ENCODE results near the gene APPL1.
A peak's percentile ranks its signal among the peaks of the same experiment; 100 is the strongest.

The APPL1 gene, protein sequence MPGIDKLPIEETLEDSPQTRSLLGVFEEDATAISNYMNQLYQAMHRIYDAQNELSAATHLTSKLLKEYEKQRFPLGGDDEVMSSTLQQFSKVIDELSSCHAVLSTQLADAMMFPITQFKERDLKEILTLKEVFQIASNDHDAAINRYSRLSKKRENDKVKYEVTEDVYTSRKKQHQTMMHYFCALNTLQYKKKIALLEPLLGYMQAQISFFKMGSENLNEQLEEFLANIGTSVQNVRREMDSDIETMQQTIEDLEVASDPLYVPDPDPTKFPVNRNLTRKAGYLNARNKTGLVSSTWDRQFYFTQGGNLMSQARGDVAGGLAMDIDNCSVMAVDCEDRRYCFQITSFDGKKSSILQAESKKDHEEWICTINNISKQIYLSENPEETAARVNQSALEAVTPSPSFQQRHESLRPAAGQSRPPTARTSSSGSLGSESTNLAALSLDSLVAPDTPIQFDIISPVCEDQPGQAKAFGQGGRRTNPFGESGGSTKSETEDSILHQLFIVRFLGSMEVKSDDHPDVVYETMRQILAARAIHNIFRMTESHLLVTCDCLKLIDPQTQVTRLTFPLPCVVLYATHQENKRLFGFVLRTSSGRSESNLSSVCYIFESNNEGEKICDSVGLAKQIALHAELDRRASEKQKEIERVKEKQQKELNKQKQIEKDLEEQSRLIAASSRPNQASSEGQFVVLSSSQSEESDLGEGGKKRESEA

DNA sequence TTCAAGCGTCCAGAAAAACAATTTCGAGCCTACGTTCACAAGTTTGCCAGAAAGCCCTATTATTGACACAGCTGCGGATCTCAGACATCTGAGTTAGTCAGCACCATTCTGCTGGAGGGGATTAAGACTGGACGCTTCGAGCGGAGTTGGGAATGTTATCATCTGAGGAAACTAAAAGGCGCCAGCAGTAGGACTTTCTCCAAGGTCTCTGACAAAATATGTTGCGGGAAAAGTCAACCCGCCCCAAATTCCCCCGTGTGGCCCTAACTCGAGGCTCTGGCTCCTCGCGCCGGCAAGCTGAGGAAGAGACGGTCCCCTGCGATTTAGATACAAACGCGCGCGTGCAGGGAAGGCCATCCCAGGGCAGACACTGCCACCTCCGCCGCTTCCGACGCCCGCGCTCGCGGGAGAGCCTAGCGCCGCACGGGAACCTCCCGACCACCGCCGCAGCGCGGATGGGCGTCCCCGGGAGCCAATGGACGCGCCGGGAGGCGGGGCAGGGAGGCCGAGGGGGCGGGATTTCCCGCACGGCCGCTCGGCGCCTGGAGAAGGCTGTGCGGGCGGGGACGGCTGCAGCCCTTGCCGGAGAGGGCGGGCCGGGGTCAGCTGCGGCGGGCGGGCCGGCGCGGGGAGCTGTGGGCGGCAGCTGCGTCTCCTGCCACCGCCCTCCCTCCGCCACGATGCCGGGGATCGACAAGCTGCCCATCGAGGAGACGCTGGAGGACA lies at the start of gene APPL1:
Gene APPL1, plus strand, starts transcription at position 526 of the 726 bp plus-strand sequence. Its CDS starts 155 bp downstream, at position 681.
- DNase-seq (ENCODE audit: low spot score) = peak; percentile 94

DNA sequence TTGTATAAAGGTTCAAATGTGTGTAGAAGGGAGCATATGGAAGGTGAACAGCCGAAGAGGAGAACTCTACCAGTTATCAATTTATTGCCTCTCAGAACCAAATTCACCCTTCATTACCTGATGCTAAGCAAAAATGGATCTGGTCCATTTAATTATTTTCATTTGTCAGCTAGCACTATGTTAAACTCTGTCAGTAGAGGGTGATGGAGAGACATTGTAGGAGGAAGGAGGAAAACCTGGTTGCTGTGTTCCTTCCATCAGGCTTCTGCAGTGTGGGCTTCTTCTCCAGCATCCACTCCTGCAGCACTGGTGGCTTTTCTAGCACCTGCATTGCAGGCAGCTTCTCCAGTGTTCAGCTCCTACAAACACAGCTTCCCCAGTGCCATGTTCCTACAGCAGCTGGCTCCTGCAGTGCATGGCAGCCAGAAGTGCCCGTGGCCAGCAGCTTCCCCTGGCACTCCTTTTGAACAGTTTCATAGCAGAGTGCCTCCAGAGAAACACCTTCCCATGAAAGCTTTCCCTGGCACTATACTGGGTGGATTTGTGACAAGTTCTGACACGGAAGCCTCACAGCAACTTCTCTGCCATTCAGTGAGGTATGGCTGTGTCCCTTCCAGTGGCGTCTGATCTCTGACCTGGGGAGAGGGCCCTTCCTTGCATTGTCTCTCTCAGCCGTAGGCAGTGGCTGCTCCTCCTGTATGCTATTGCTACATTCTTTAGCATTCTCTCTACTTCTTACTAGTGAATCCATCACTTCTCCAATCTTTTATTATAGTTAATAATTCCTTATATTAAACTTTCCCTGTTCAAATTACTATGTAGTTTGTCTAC lies 47.7 kb upstream of the APPL1 start:
- peak; percentile 46 for DNase-seq (ENCODE audit: low spot score)

DNA sequence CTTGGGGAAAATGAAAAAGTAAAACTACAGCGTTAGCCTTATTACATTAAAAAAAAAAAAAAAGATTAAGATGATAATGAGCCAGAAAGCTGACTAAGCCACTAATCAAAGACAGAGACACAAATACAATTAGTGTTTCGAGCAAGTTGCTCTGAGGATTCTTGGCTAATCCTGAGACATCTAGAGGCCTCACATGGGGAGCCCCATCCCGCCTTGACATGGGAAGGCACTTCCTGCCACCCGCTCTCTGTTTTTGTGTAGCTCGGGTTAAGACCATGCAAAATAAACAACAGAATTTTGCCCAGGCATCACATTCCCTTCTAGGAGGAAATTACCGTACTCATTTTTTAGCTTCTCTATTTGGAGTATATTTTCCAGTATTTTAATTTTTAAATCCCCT lies 43.0 kb upstream of the APPL1 start:
- no peak for DNase-seq (ENCODE audit: low spot score)

DNA sequence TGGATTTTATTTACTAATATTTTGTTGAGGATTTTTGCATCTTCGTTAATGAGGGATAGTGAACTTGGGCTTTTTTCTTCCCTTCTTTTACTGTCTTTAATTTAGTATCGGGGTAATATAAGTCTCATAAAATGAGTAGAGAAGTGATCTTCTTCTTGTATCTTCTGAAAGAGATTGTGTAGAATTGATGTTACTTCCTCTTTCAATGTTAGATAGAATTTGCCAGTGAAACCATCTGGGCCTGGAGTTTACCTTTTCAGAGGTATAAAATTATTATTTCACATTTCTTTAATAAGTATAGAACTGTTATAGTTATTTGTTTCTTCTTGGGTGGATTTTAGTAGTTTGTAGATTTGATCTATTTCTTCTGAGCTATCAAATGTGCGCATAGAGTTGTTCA lies 35.5 kb upstream of the APPL1 start:
- DNase-seq (ENCODE audit: low spot score) = no peak

DNA sequence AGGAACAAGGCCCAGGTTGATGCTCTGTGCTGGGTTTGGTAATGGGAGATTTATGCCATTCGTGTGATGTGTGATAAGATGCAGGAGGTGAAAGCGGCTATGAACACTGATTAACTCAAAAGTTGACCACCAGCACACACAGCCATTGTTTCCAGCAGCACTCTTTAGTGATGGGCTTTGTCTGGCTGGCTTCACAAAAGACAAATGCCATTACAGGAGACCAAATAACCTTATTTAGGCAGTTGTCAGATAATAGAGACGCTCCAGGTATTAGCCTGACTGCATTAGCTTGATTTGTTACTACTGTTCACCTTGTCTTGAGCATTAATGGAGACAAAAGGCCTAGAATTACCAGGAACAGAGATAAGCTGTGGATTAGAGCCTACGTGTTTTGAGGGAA lies 32.9 kb upstream of the APPL1 start:
- no peak for DNase-seq (ENCODE audit: low spot score)

DNA sequence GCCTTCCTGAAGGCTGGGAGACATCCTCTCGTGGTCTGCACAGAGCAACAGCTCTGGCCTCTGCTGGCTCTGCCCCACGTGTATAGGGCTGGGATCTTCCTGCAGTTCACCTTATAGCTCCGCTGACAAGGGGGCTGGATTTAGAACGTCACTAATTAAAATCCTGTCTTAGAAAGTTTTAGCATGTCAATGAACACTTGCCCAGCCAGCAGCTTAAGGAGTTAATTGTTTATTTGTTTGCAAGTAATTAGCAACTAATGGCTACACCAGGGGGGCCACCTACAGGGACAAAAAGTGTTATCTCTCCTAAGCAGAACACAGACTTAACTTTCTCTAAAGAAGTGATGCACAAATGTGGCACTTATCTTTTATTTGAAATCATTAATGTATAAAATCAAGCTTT lies 27.6 kb upstream of the APPL1 start, which contains the start of gene HESX1:
Gene HESX1, minus strand, starts transcription at position 84 of the 403 bp plus-strand sequence. Its CDS starts 60 bp downstream, at position 24.
- DNase-seq (ENCODE audit: low spot score) = no peak

DNA sequence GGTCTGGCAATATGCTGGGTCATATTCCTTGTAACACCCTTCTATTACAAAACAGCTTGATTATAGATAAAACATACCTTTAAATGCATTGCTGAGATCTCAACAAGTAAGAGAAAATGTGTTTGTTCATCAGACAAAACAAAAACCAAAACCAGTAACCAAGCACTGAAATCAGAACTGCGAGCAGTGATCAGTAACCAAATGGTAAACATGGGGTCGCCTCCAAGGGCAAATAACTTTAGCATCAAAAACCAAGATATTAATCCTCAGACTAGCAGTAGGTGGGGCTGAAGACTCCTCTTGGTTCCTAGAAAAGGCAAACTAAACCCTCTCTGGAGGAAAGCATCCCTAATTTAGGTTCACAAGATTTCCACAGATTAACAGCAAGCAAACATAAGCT lies 21.1 kb upstream of the APPL1 start:
- no peak for DNase-seq (ENCODE audit: low spot score)

DNA sequence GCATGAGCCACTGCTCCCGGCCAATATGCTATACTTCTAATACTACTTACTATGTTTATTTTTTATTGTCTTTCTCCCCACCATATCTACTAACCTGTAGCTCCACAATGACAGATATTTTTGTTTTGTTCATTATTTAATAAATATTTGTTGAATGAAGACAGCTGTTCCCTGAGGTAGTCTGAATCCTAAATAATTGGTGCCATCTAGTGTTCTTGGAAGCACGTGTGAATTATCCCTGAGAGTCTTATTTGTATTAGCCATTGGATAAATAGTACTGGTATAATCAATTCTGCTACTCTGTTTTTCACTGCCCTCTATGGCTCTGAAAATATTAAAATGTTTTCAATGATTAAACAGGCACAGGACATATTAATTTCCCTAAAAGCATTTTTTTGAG lies 5.6 kb upstream of the APPL1 start:
- DNase-seq (ENCODE audit: low spot score) = peak; percentile 25

DNA sequence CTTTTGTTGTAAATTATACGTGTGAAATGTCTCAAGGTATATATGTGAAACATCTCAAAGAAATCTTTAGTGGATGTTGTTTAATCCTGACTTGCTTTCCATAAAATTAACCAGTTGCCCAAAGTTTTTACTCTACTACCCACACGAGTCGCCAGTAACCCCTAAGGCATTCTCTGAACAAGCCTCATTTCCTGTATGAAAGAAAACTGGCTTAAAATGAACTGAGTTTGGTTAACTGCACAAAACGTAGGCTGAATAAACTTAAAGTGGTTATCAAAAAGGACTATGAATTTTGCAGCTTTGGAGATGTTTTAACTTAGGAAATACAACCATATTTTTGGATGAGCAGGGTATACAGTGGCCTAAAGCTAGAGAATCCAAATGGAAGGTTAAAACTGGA lies 2.7 kb upstream of the APPL1 start:
- DNase-seq (ENCODE audit: low spot score) = no peak

DNA sequence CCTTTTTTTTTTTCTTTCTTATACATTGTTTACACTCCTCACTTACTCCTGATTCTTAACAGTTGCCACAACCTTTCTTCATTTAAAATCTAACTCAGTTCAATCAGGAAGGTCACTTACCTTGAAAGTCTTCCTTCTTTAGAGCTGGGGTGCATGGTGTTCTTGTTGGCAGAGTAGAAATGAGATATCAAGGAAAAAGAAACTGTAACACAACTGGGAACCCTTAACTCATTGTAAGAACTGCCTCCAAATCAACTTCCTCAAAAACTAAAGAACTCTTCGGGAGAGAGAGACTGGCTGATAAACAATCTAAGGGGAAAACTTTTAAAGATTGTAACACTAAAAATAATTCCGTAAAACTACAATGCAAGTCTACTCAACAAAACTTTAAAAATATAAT lies 1.4 kb upstream of the APPL1 start:
- no peak for DNase-seq (ENCODE audit: low spot score)

DNA sequence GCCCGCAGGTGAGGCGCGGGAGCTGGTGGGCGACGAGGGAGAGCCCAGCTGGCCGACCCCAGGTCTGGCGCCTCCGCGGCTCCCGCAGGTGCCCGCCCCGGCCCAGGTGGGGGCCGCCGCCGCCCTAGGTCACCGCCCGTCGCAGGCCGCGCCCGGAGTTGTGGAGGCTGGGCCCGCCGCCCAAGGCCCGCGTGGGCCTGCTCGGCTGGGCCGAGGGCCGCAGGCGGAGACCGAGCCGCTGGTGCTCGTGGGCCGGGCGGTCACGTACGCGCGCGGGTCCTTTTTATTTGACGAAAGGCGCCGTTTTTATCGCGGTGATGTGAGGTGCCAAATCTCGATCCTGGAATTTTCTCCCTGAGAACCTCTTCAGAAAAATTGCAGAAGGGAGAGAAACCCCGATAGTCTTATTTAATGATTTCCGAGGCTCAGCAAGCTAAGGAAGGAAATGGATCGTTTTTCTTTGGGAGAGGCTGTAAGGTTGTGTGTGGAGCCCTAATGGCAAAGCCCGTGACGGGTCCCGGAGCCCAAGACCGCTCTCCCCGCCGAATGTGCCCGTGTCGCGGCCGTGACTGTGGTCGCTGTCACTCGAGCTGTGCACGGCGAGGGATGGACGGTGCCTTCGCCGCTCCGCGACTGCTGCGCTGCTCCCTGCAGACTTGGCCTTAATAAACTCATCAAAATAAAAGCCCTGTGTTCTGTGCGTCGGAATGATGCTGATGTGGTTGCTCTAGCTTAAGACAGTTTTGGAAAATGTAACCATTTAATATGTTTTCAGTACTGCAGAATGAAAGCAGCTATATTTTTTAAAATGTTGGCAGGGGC lies 612 bp downstream of the APPL1 start:
- peak; percentile 45 for DNase-seq (ENCODE audit: low spot score)

DNA sequence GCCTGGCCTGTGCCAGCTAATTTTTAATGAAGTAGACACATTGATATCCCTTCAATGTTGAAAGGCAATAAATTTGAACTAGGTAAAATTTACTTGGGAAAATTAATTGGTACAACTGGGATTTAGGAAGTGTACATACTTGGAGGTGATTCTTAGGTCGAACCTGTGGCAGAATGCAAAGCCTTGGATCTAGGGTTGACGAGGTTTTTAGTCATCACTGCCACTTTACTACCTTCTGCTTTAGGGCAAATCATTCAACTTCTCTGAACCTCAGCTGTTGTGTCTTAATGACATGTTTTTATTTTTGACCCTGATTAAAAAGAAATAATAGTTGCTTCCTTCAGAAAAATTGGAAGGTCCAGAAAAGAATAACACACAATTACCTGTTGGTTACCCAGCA lies 2.5 kb downstream of the APPL1 start:
- no peak for DNase-seq (ENCODE audit: low spot score)

DNA sequence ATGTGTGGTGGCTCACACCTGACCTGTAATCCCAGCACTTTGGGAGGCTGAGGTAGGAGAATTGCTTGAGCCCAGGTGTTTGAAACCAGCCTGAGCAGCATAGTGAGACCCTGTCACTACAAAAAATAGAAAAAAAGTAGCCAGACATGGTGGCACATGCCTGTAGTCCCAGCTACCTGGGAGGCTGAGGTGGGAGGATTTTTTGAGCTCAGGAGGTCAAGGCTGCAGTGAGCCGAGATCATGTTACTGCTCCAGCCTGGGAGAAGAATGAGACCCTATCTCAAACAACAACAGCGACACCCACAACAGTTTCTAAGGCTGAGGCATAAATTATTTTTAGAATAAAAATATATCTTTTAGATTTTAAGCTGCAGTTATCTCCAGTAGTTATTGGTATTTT lies 6.3 kb downstream of the APPL1 start:
- no peak for DNase-seq (ENCODE audit: low spot score)

DNA sequence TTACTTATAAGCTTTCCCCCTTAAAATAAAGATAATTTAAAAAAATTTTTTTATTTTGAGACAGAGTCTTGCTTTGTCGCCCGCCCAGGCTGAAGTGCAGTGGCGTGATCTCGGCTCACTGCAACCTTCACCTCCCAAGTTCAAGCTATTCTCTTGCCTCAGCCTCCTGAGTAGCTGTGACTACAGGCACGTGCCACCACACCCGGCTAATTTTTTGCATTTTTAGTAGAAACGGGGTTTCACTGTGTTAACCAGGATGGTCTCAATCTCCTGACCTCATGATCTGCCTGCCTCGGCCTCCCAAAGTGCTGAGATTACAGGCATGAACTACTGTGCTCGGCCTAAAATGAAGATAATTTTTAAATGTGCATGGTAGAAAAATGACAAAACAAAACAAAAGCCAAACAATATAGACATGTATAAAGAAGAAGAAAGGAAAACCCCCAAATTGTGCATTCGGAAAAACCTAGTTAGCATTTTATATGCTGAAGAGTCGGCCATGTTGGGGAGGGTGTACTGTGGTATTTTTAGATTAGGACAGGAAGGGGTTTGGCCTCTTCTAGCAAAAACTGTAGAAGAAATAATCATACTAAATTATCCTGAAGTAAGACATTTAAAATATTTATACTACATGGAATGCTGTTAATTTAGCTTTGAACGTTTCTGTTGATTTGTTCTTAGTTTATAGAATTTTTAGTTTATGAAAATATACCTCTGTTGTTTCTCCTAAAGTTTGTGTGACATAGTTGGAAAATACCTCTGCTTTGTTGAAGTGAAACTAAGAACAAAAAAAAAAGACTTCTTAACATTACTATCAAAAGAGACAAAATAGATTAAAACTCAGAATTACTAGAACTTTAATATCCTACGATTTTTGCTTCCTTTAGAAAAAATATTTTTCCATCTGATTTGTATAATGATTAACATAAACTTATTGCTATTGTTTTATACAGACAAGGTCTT lies 7.4 kb downstream of the APPL1 start:
- DNase-seq (ENCODE audit: low spot score) = no peak

DNA sequence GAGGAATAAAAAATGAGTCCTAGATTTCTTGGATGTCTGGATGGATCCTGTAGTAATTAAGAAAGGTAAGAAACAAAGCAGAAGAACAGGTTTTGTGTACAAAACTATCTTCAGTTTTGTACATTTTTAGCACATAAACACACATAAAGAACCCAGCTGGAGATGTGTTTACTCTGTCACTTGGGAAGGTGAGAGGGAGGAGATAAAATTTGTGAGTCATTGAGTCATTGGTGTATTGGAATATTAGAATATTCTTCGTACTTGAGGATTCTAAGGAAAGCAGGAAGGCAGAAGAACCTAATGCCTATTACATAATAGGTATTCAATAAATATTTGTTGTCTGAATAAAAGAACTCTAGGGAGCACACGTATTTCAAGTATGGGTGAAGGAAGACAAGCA lies 17.4 kb downstream of the APPL1 start:
- no peak for DNase-seq (ENCODE audit: low spot score)

DNA sequence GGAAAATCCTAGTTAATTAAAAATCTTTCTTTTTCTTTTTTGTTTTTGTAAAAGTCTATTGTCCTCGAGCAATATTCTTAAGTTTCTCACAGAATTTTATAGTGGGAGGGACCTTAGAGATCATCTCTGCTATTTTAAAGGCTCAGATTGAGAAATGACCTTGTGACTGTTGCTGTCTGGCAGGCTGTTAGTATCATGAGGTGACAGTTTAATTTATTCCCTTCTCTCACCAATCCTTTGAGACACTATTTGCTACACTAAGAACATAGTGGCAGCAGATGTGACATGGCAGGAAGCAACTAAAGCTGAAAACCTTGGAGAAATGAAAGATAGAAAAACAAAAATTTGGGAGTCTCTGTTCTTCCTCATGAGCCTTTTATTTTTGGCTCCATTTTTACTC lies 24.9 kb downstream of the APPL1 start:
- DNase-seq (ENCODE audit: low spot score) = no peak

DNA sequence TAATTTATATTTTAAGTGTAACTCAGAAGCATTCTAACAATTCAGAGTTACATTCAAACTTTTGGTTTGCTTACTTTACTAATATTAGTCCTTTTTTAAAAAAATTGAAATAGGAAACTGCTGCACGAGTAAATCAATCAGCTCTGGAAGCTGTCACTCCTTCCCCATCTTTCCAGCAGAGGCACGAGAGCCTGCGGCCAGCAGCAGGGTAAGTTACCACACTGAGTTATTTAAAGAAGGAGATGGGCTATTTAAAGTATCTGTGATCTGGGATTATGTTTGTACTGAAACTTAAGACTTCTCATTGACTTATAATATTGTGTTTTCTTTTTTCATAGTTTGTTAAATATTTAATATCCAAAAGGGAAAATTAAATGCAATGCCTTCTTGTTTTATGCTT lies 29.3 kb downstream of the APPL1 start:
- no peak for DNase-seq (ENCODE audit: low spot score)

DNA sequence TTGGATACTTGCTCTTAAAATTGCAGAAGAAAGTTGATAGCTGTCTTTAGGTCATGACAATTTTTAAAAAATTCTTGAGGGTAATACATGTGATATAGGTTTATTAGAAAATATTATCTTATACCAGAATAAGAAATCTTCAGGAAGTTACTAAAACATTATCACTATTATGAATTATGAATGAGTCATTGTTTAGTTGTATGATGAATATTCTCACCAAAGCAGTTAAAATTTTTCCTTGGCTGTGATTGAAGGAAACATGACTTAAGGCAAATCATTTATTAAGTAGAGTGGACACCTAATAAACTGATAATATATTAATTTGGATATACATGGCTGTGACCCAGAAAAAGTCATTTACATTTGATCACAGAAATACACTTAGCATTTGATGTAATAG lies 30.1 kb downstream of the APPL1 start:
- no peak for DNase-seq (ENCODE audit: low spot score)

DNA sequence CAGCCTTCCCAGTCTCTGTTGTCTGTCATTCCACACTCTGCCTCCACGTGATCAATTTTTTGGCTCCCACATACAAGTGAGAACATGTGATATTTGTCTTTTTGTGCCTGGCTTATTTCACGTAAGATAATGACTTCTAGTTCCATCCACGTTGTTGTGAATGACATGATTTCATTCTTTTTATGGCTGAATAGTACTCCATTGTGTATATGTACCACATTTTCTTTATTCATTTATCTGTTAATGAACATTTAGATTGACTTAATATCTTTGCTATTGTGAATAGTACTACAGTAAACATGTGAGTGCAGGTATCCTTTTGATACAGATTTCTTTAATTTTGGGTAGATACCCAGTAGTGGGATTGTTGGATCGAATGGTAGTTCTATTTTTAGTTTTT lies 33.6 kb downstream of the APPL1 start:
- DNase-seq (ENCODE audit: low spot score) = no peak

DNA sequence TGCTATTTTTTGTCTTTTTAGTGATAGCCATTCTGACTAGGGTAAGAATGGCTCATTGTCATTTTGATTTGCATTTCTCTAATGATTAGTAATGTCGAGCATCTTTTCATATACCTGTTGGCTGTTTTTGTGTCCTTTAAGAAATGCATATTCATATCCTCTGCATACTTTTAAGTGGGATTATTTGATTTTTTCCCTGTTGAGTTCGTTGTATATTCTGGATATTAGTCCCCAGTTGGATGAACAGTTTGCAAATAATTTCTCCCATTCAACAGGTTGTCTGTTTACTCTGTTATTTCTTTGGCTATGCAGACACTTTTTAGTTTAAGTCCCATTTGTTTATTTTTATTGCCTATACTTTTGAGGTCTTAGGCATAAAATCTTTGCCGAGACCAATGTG lies 34.4 kb downstream of the APPL1 start:
- DNase-seq (ENCODE audit: low spot score) = no peak

All from kidney tubule cell (primary cell).